Measurements from ENCODE around the gene PSMD1.

DNA sequence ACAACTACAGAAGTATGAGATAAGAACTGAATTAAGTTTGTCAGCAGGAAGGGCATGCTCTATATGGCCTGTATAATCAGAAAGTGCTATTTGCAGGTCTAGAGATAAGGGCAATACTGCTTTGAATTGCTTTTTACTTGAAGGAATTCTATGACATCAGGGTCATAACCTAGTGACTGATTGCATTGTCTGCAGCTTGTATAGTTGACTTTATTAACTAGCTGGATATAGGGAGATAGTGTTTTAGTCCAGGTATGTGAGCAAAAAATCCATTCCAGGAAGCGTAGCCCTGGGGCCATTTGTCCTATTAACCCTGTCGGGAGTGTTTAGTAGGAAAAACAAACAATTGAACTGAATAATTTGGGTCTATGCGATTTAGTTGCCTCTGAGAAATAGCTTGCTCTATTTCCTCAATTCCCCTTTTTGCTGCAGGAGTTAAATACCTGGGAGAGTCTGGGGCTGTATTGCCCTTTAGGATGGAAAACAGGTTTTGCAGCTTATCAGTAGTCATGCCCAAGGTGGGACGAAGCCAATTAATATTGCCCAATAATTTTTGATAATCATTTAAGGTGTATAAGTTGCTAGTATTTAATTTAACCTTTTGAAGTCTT lies 38.2 kb downstream of the PSMD1 start:
- TF ChIP-seq SP2 (tag by site-specific recombination; IDR thresholded peaks at IDR 0.05) (no peak), BCL11A (tag by site-specific recombination; IDR thresholded peaks at IDR 0.05; ENCODE audit: low read depth) (no peak), ZNF335 (tag by site-specific recombination; conservative IDR thresholded peaks at IDR 0.05) (no peak), ZBTB7A (tag by site-specific recombination; IDR thresholded peaks at IDR 0.05; ENCODE audit: low read depth) (no peak), FEZF1 (tag by site-specific recombination; IDR thresholded peaks at IDR 0.05) (no peak), ZBTB21 (tag by site-specific recombination; IDR thresholded peaks at IDR 0.05) (no peak), YY1 (tag by site-specific recombination; IDR thresholded peaks at IDR 0.05) (no peak), ZNF558 (tag by site-specific recombination; IDR thresholded peaks at IDR 0.05) (no peak), GFI1B (tag by site-specific recombination; IDR thresholded peaks at IDR 0.05) (no peak)
- TF ChIP-seq, protein P1, sequence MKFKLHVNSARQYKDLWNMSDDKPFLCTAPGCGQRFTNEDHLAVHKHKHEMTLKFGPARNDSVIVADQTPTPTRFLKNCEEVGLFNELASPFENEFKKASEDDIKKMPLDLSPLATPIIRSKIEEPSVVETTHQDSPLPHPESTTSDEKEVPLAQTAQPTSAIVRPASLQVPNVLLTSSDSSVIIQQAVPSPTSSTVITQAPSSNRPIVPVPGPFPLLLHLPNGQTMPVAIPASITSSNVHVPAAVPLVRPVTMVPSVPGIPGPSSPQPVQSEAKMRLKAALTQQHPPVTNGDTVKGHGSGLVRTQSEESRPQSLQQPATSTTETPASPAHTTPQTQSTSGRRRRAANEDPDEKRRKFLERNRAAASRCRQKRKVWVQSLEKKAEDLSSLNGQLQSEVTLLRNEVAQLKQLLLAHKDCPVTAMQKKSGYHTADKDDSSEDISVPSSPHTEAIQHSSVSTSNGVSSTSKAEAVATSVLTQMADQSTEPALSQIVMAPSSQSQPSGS (tag by site-specific recombination; IDR thresholded peaks at IDR 0.05; ENCODE audit: low read depth): no peak
- TF ChIP-seq, protein P2, sequence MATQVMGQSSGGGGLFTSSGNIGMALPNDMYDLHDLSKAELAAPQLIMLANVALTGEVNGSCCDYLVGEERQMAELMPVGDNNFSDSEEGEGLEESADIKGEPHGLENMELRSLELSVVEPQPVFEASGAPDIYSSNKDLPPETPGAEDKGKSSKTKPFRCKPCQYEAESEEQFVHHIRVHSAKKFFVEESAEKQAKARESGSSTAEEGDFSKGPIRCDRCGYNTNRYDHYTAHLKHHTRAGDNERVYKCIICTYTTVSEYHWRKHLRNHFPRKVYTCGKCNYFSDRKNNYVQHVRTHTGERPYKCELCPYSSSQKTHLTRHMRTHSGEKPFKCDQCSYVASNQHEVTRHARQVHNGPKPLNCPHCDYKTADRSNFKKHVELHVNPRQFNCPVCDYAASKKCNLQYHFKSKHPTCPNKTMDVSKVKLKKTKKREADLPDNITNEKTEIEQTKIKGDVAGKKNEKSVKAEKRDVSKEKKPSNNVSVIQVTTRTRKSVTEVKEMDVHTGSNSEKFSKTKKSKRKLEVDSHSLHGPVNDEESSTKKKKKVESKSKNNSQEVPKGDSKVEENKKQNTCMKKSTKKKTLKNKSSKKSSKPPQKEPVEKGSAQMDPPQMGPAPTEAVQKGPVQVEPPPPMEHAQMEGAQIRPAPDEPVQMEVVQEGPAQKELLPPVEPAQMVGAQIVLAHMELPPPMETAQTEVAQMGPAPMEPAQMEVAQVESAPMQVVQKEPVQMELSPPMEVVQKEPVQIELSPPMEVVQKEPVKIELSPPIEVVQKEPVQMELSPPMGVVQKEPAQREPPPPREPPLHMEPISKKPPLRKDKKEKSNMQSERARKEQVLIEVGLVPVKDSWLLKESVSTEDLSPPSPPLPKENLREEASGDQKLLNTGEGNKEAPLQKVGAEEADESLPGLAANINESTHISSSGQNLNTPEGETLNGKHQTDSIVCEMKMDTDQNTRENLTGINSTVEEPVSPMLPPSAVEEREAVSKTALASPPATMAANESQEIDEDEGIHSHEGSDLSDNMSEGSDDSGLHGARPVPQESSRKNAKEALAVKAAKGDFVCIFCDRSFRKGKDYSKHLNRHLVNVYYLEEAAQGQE (tag by site-specific recombination; IDR thresholded peaks at IDR 0.05): no peak
- TF ChIP-seq, protein P3, sequence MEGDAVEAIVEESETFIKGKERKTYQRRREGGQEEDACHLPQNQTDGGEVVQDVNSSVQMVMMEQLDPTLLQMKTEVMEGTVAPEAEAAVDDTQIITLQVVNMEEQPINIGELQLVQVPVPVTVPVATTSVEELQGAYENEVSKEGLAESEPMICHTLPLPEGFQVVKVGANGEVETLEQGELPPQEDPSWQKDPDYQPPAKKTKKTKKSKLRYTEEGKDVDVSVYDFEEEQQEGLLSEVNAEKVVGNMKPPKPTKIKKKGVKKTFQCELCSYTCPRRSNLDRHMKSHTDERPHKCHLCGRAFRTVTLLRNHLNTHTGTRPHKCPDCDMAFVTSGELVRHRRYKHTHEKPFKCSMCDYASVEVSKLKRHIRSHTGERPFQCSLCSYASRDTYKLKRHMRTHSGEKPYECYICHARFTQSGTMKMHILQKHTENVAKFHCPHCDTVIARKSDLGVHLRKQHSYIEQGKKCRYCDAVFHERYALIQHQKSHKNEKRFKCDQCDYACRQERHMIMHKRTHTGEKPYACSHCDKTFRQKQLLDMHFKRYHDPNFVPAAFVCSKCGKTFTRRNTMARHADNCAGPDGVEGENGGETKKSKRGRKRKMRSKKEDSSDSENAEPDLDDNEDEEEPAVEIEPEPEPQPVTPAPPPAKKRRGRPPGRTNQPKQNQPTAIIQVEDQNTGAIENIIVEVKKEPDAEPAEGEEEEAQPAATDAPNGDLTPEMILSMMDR (tag by site-specific recombination; IDR thresholded peaks at IDR 0.05): no peak
